Breast epithelium (tissue), 4 donors: Measurements from ENCODE around the gene MYCN. TPM values are rescaled to one million over a fixed set of nuclear protein-coding genes. Genes with fewer than 3 reads are reported as not detected.
"Not testable (repeated sequence)": the region's sequence is repeated elsewhere in the genome, so short reads cannot be mapped to it uniquely, and the experiment has no call there.

ENCODE experiments used
- DNase-seq, 2 donors: peaks; one replicate each; pipeline ENCODE4 v3.0.0-alpha.2; 2019; ENCODE audit warnings: low spot score in 2 of 2
- H3K27ac ChIP-seq, 2 donors: fragments of 200-600 bp; sonication (generic) in 1 of 2; one replicate each; pipeline ENCODE4 v1.5.1; 2016 to 2019; ENCODE audit warnings: mild to moderate bottlenecking in 1 of 2
- H3K27me3 ChIP-seq, 2 donors: fragments of 200-600 bp; sonication (generic) in 1 of 2; one replicate each; pipeline versions ENCODE4 v1.5.1 to v1.6.0; 2017 to 2019; ENCODE audit warnings: control low read depth in 1 of 2, mild to moderate bottlenecking in 1 of 2
- H3K36me3 ChIP-seq: fragments of 200-600 bp; one replicate; pipeline ENCODE4 v1.5.1; 2019
- H3K4me1 ChIP-seq, 2 donors: fragments of 200-600 bp; sonication (generic); one replicate each; pipeline ENCODE4 v1.5.1; 2016 to 2019; ENCODE audit warnings: control low read depth in 1 of 2
- H3K4me3 ChIP-seq, 3 donors: fragments of 200-600 bp; sonication (generic); 1 replicate in 2 of 3; 2 replicates in 1 of 3; pipeline ENCODE4 v1.5.1; 2016 to 2019; ENCODE audit warnings: mild to moderate bottlenecking in 3 of 3, moderate library complexity in 2 of 3
- H3K9me3 ChIP-seq, 2 donors: fragments of 200-600 bp; sonication (generic) in 1 of 2; one replicate each; pipeline ENCODE4 v1.5.1; 2016 to 2019; ENCODE audit warnings: control low read depth in 1 of 2
- POLR2A ChIP-seq: fragments of 450-650 bp; IDR thresholded peaks from one replicate; pipeline ENCODE4 v1.6.1; 2016; ENCODE audit warnings: antibody characterized with exemption, mild to moderate bottlenecking, moderate library complexity
- POLR2AphosphoS5 ChIP-seq, 3 donors: sonication (generic); formaldehyde crosslinking; IDR thresholded peaks; one replicate each; pipeline ENCODE4 v1.6.1; 2017; ENCODE audit warnings: antibody characterized with exemption in 3 of 3
- intact Hi-C: fragments of 100-400 bp; cut with DNase I; formaldehyde crosslinking; loops from one replicate; pipeline ENCODE4 v1.15.1; 2023; ENCODE audit warnings: low total_unique reads
- total RNA-seq, 3 donors: library from RNA; depleted of rRNA; stranded (reverse); fragments of >200 nt; gene quantifications; one replicate each; pipeline ENCODE4 v1.1.0, GENCODE V29; 2016
- TF ChIP-seq, protein P1 (sequence below), 3 donors: fragments of 450-650 bp; IDR thresholded peaks; one replicate each; pipeline ENCODE4 v1.5.1; 2016 to 2017; ENCODE audit warnings: antibody characterized with exemption in 3 of 3, mild to moderate bottlenecking in 3 of 3, moderate library complexity in 3 of 3

MYCN gene
- total RNA-seq, 3 donors from 2014 or later = 0.32 to 0.98 (median 0.59) TPM

- intact Hi-C loops = no loop called here
- DNase-seq = no peak
- Histone ChIP-seq H3K36me3 (no peaks in the 10 kb centered on the region), H3K9me3 (no peaks in the 10 kb centered on the region), H3K27me3 (peaks cover 0 to 2% of the 10 kb centered on the region in 2 donors), H3K27ac (no peak overlapping the region), H3K4me3 (no peak overlapping the region), H3K4me1 (no peaks in the 10 kb centered on the region)
- TF ChIP-seq, protein P1, sequence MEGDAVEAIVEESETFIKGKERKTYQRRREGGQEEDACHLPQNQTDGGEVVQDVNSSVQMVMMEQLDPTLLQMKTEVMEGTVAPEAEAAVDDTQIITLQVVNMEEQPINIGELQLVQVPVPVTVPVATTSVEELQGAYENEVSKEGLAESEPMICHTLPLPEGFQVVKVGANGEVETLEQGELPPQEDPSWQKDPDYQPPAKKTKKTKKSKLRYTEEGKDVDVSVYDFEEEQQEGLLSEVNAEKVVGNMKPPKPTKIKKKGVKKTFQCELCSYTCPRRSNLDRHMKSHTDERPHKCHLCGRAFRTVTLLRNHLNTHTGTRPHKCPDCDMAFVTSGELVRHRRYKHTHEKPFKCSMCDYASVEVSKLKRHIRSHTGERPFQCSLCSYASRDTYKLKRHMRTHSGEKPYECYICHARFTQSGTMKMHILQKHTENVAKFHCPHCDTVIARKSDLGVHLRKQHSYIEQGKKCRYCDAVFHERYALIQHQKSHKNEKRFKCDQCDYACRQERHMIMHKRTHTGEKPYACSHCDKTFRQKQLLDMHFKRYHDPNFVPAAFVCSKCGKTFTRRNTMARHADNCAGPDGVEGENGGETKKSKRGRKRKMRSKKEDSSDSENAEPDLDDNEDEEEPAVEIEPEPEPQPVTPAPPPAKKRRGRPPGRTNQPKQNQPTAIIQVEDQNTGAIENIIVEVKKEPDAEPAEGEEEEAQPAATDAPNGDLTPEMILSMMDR (IDR thresholded peaks at IDR 0.05) = no peak
- TF ChIP-seq POLR2A (no peak), POLR2AphosphoS5 (IDR thresholded peaks at IDR 0.05) (no peak)
Observed at GRCh38 chr2:15914596-15915385, 25.6 kb upstream of the MYCN start.

DNA sequence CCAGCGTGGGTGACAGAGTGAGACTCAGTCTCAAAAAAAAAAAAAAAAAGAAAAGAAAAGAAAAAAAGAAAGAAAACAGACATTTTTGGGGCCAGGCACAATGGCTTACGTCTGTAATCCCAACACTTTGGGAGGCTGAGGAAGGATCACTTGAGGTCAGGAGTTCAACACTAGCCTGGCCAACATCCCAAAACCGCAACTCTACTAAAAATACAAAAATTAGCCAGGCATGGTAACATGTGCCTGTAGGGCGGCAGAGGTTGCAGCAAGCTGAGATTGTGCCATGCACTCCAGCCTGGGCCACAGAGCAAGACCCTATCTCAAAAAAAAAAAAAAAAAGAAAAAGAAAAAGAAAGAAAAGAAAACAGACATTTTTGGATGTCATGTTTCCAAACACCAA, 24.8 kb upstream of the MYCN start:
- H3K4me1 ChIP-seq, DNase-seq, H3K27ac ChIP-seq, intact Hi-C loops, H3K4me3 ChIP-seq, H3K9me3 ChIP-seq, H3K27me3 ChIP-seq, H3K36me3 ChIP-seq: not testable (repeated sequence)

DNA sequence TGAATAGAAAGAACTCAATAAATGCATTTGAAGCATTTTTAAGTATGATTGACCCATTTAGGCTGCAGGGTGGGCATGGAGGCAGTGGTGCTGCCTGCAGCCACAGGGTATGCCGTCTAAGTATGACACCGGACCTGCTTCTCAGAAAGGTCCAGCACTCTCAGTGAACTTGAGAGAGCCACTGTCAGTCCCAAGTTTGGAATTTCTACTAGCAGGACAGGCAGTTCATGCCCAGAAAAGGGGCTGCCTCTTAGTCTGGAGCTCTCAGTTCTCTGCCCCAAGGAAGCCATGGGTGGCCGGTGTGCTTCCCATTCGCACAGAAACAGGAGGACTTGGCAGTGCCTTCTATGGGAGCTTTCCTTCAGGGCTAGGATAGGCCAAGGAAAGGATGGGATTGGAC, 24.0 kb upstream of the MYCN start:
- H3K27ac ChIP-seq = no peak overlapping the region
- no peaks in the 10 kb centered on the region for H3K4me1 ChIP-seq
- intact Hi-C loops = no loop called here
- H3K27me3 ChIP-seq = peaks cover 0 to 7% of the 10 kb centered on the region in 2 donors
- TF ChIP-seq POLR2AphosphoS5 (IDR thresholded peaks at IDR 0.05) (no peak), POLR2A (no peak)
- TF ChIP-seq, protein P1 (IDR thresholded peaks at IDR 0.05) = no peak
- no peaks in the 10 kb centered on the region for H3K9me3 ChIP-seq
- H3K36me3 ChIP-seq = no peaks in the 10 kb centered on the region
- H3K4me3 ChIP-seq = no peak overlapping the region
- DNase-seq = no peak

DNA sequence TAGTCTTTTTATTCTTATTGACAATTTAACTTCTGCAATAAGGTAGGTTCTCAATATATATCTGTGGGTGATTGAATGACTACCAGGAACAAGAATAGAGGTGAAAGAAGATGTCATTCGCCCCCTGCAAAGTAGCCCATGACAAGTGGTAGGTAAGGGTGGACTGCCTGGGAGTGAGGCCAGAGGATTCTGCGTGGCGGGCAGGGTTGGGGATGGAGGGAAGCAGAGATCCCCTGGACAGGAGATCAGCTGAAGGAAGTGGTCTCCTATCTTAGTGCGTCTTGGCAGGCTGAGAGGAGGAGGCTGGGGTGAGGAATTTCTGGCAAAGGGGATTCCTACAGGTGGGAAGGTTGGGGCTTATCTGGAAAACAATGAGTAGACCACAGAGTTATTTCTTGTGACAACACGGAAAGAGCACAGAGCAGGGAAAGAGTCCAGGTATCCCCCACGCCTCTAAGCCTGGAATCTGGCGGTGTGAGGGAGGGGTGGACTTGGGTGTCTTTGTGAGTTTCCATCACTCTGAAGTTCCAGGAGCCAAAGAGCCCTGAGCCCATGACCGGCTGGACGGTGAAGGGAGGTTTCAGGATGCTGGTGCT, 21.5 kb upstream of the MYCN start:
- H3K27ac ChIP-seq = no peak overlapping the region
- no peak for DNase-seq
- intact Hi-C loops = no loop called here
- TF ChIP-seq POLR2A = no peak
- TF ChIP-seq POLR2AphosphoS5 (IDR thresholded peaks at IDR 0.05) = no peak
- TF ChIP-seq, protein P1 (IDR thresholded peaks at IDR 0.05) = no peak
- H3K9me3 ChIP-seq = no peaks in the 10 kb centered on the region
- peaks cover 0 to 7% of the 10 kb centered on the region in 2 donors for H3K27me3 ChIP-seq
- H3K4me3 ChIP-seq = no peak overlapping the region
- H3K4me1 ChIP-seq = no peaks in the 10 kb centered on the region
- no peaks in the 10 kb centered on the region for H3K36me3 ChIP-seq

- intact Hi-C loops = no loop called here
- no peak overlapping the region for H3K4me3 ChIP-seq
- H3K27ac ChIP-seq = no peak overlapping the region
- no peaks in the 10 kb centered on the region for H3K4me1 ChIP-seq
- H3K9me3 ChIP-seq = no peaks in the 10 kb centered on the region
- peaks cover 0 to 7% of the 10 kb centered on the region in 2 donors for H3K27me3 ChIP-seq
- DNase-seq = no peak
- H3K36me3 ChIP-seq = no peaks in the 10 kb centered on the region
- no peak for TF ChIP-seq POLR2AphosphoS5 (IDR thresholded peaks at IDR 0.05)
- no peak for TF ChIP-seq POLR2A
- TF ChIP-seq, protein P1 (IDR thresholded peaks at IDR 0.05) = no peak
Observed at GRCh38 chr2:15919716-15920434, 20.5 kb upstream of the MYCN start.
